K562 (cell line): ENCODE measurements around the gene TSPAN18. TPM values are rescaled to one million over a fixed set of nuclear protein-coding genes. Genes with fewer than 3 reads are reported as not detected.

Experiments
- ATAC-seq: fragments of 200-7000 bp; cut with Tn5 transposase; 3 replicates; pipeline ENCODE4 v1.9.1; 2020; ENCODE audit warnings: moderate library complexity
- BruUV-seq: library from RNA; stranded (reverse); fragments of 400-500 nt; replicated peaks from 2 replicates; lab custom pipeline; 2021; lab: Mats Ljungman, UMichigan
- CTCF ChIA-PET: fragments of 300-600 bp; formaldehyde crosslinking; extraction: SDS; loops from one replicate; lab custom pipeline; 2021; ENCODE audit warnings: low intra/inter-chr PET ratio; lab: Yijun Ruan, JAX
- POLR2A ChIA-PET: fragments of 300-600, 350-650 bp; sonication (Branson Sonifier 250); formaldehyde crosslinking; extraction: SDS; loops from one replicate; lab custom pipeline; 2021; ENCODE audit warnings: antibody characterized with exemption, inconsistent platforms; lab: Yijun Ruan, JAX
- DNase-seq, 4 experiments: peaks; one replicate each; pipeline versions ENCODE4 v3.0.0 to v3.0.0-alpha.2; 2011 to 2018; ENCODE audit warnings: low spot score in 3 of 4, mixed read lengths in 3 of 4; ENCODE audit errors: extremely low read depth in 1 of 4
- FAIRE-seq: peaks from 2 replicates; lab custom pipeline; 2011; peaks lifted over from hg19 to GRCh38; lab: Jason Lieb, UNC
- H2AFZ ChIP-seq: 2 replicates; pipeline ENCODE4 v1.6.0; 2011; ENCODE audit warnings: low read depth, low read length, control low read depth, inconsistent platforms
- H3K27ac ChIP-seq: fragments of 200-600 bp; 3 replicates; pipeline ENCODE4 v1.8.0; 2011; ENCODE audit warnings: low read depth, mild to moderate bottlenecking, control low read depth, inconsistent platforms, low read length, moderate library complexity, mixed read lengths; ENCODE audit errors: extremely low read depth
- H3K27me3 ChIP-seq, 2 experiments: fragments of 300-600 bp in 1 of 2; 2 replicates in 1 of 2; 3 replicates in 1 of 2; pipeline versions ENCODE4 v1.6.0 to v1.8.0; 2011; ENCODE audit warnings: inconsistent platforms in 2 of 2, low read length in 2 of 2, mild to moderate bottlenecking in 1 of 2, mixed read lengths in 1 of 2, moderate library complexity in 1 of 2; ENCODE audit not compliant: control insufficient read depth in 2 of 2, insufficient read depth in 2 of 2
- H3K36me3 ChIP-seq: fragments of 300-600 bp; 3 replicates; pipeline ENCODE4 v1.8.0; 2011; ENCODE audit warnings: mild to moderate bottlenecking, low read length, inconsistent platforms; ENCODE audit not compliant: control insufficient read depth, insufficient read depth
- H3K4me1 ChIP-seq, 2 experiments: fragments of 200-600 bp in 1 of 2; replicated peaks in 1 of 2; 2 replicates in 1 of 2; 3 replicates in 1 of 2; pipeline versions ENCODE4 v1.5.1 to v1.8.0; 2011; ENCODE audit warnings: inconsistent platforms in 2 of 2, low read length in 2 of 2, mild to moderate bottlenecking in 1 of 2, mixed read lengths in 1 of 2, moderate library complexity in 1 of 2; ENCODE audit not compliant: control insufficient read depth in 2 of 2, insufficient read depth in 2 of 2
- H3K4me2 ChIP-seq: 2 replicates; pipeline ENCODE4 v1.6.1; 2011; ENCODE audit warnings: low read length, control low read depth, inconsistent platforms, mixed read lengths; ENCODE audit not compliant: insufficient read depth
- H3K4me3 ChIP-seq: fragments of 200-600 bp; sonication (generic), shearing (Covaris generic); 2 replicates; pipeline ENCODE4 v1.5.1; 2016; ENCODE audit warnings: control low read depth, inconsistent platforms
- H3K79me2 ChIP-seq: fragments of 200-600 bp; 3 replicates; pipeline ENCODE4 v1.8.0; 2011; ENCODE audit warnings: low read length, inconsistent platforms; ENCODE audit not compliant: control insufficient read depth, insufficient read depth
- H3K9ac ChIP-seq, 2 experiments: 2 replicates each; pipeline versions ENCODE4 v1.6.0 to v1.6.1; 2011; ENCODE audit warnings: low read depth in 2 of 2, low read length in 2 of 2, control low read depth in 1 of 2, inconsistent platforms in 1 of 2, mild to moderate bottlenecking in 1 of 2, mixed read lengths in 1 of 2; ENCODE audit not compliant: insufficient read depth in 1 of 2
- H3K9me1 ChIP-seq: one replicate; pipeline ENCODE4 v1.6.0; 2011; ENCODE audit warnings: inconsistent platforms, mild to moderate bottlenecking, low read length, moderate library complexity; ENCODE audit not compliant: control insufficient read depth, insufficient read depth
- H3K9me3 ChIP-seq: replicated peaks from 2 replicates; pipeline ENCODE4 v1.5.1; 2011; ENCODE audit warnings: low read depth, low read length, inconsistent platforms; ENCODE audit not compliant: control insufficient read depth, insufficient read depth
- H4K20me1 ChIP-seq: replicated peaks from 2 replicates; pipeline ENCODE4 v1.6.1; 2011; ENCODE audit warnings: low read length, inconsistent platforms, mixed read lengths; ENCODE audit not compliant: control insufficient read depth, insufficient read depth
- MNT ChIP-seq, 2 experiments: fragments of 450-650 bp; conservative IDR thresholded peaks; 2 replicates each; pipeline ENCODE4 v1.6.1; 2017; ENCODE audit warnings: mild to moderate bottlenecking in 2 of 2, moderate library complexity in 2 of 2
- SOX6 ChIP-seq: fragments of 450-650 bp; IDR thresholded peaks from 2 replicates; pipeline ENCODE4 v1.6.1; 2014; ENCODE audit warnings: mild to moderate bottlenecking
- ZNF780A ChIP-seq: fragments of 250-450 bp; sonication (Bioruptor Pico); IDR thresholded peaks from 2 replicates; pipeline ENCODE4 v1.5.0; 2021; ENCODE audit warnings: mild to moderate bottlenecking
- WGBS: fragments of 100-300 bp; shearing (Covaris generic); methylation state at CpG from one replicate; pipeline ENCODE4 v1.1.6; 2016; ENCODE audit warnings: low coverage, mixed read lengths; ENCODE audit not compliant: insufficient coverage; ENCODE audit errors: missing lambda C conversion rate; 5-methylcytosine and 5-hydroxymethylcytosine counted together
- in situ Hi-C: fragments of 300-500 bp; cut with MboI; formaldehyde crosslinking; loops from 4 replicates; pipeline ENCODE4 v1.15.0; 2018; ENCODE audit warnings: inconsistent platforms, mixed read lengths
- intact Hi-C: fragments of 100-400 bp; cut with micrococcal nuclease; formaldehyde crosslinking; loops from 2 replicates; pipeline ENCODE4 v1.14.2; 2022
- polyA plus RNA-seq, 8 experiments: library from polyadenylated mRNA; depleted of rRNA in 4 of 8; stranded (reverse) in 5 of 8; unstranded in 3 of 8; fragments of >200 nt; fragmentation: Nextera tagmentation in 2 of 8; fragmentation: Illumina TruSeq in 1 of 8; extraction: Ambion mirVana in 2 of 8; extraction: Trizol in 1 of 8; gene quantifications; 2 replicates each; pipeline versions ENCODE4 v1.2.1 to v1.2.3, GENCODE V29; 2011 to 2014; ENCODE audit warnings: inconsistent platforms in 1 of 8, missing spikeins in 1 of 8
- total RNA-seq, 7 experiments: library from RNA; depleted of rRNA in 6 of 7; stranded (reverse); fragments of >200 nt in 6 of 7; fragmentation: Illumina TruSeq in 2 of 7; extraction: Trizol in 2 of 7; gene quantifications; 2 replicates each; pipeline versions ENCODE4 v1.2.1 to v1.2.3, GENCODE V29; 2011 to 2021; ENCODE audit warnings: low replicate concordance in 1 of 7

TSPAN18 gene
- total and polyA plus RNA-seq, 9 of the 15 experiments (the other 6 are each of a cell fraction or from before 2014, with no cell fraction given): 0.17 to 0.35 (median 0.22) TPM; not detected in 4

- Histone ChIP-seq H3K27ac (no peak overlapping the region), H4K20me1 (no peaks in the 10 kb centered on the region; the same call in 1 of the 2 replicates), H3K79me2 (no peaks in the 10 kb centered on the region), H3K36me3 (no peaks in the 10 kb centered on the region)
- BruUV-seq: no TSS peak
- ATAC-seq: no peak
- intact Hi-C loops: no loop called here
- POLR2A ChIA-PET: no interaction called here
- TF ChIP-seq SOX6 (no peak), MNT (conservative IDR thresholded peaks at IDR 0.05) (no peak), ZNF780A (CRISPR knock-in tag) (no peak)
- TF ChIP-seq, all 486 proteins: peak for 0
- Histone ChIP-seq H3K4me3 (no peak overlapping the region), H3K9me1 (peaks cover 2% of the 10 kb centered on the region), H3K27me3 (peaks cover 22 to 38% of the 10 kb centered on the region in 2 experiments; a peak in 4 of 5 replicates), H3K4me2 (no peak overlapping the region), H3K9ac (no peak overlapping the region), H3K9me3 (no peaks in the 10 kb centered on the region), H3K4me1 (no peaks in the 10 kb centered on the region; a peak in 1 of 5 replicates), H2AFZ (no peak overlapping the region)
- DNase-seq (no peak), FAIRE-seq (no peak)
- CTCF ChIA-PET: no interaction called here
- in situ Hi-C loops: no loop called here
- WGBS: under 1% methylated on average over 9 of the region's 10 CpGs
Measured at GRCh38 chr11:44684859-44685281, 41.9 kb upstream of the TSPAN18 start.

GRCh38 chr11:44687388-44687787 lies 39.4 kb upstream of the TSPAN18 start:
- no peaks in the 10 kb centered on the region for H3K4me1 ChIP-seq
- H3K9ac ChIP-seq: no peak overlapping the region
- no peak overlapping the region for H3K4me3 ChIP-seq
- no peak overlapping the region for H2AFZ ChIP-seq
- no peak overlapping the region for H3K4me2 ChIP-seq
- POLR2A ChIA-PET: interaction anchor here (0.5 to 0.7 kb wide), 3 partner anchors 9 to 138 kb away, joined by 3 to 6 read pairs (median 3); no protein-coding TSS in a partner anchor
- H3K79me2 ChIP-seq: no peaks in the 10 kb centered on the region
- H3K27me3 ChIP-seq: peaks cover 24 to 37% of the 10 kb centered on the region in 2 experiments; a peak in 4 of 5 replicates
- FAIRE-seq (no peak), ATAC-seq (no peak), DNase-seq (no peak)
- no peaks in the 10 kb centered on the region for H3K9me3 ChIP-seq
- in situ Hi-C loops: no loop called here
- H4K20me1 ChIP-seq: no peaks in the 10 kb centered on the region; the same call in 1 of the 2 replicates
- intact Hi-C loops: no loop called here
- no TSS peak for BruUV-seq
- H3K36me3 ChIP-seq: no peaks in the 10 kb centered on the region
- peaks cover 2% of the 10 kb centered on the region for H3K9me1 ChIP-seq
- CTCF ChIA-PET: no interaction called here
- no peak overlapping the region for H3K27ac ChIP-seq
- WGBS: 0% methylated on average over 4 of the region's 4 CpGs
